GM12878 (cell line): ENCODE data around the gene PAOX. TPM values are rescaled to one million over a fixed set of nuclear protein-coding genes. Genes with fewer than 3 reads are reported as not detected.

ENCODE experiments used
- ATAC-seq: fragments of 200-7000 bp; cut with Tn5 transposase; 3 replicates; pipeline ENCODE4 v1.9.1; 2020; ENCODE audit warnings: mild to moderate bottlenecking, moderate library complexity
- BruUV-seq: library from RNA; stranded (reverse); fragments of 400-500 nt; replicated peaks from 2 replicates; lab custom pipeline; 2021; lab: Mats Ljungman, UMichigan
- CTCF ChIA-PET: fragments of 300-600 bp; sonication (Branson Sonifier 250); formaldehyde crosslinking; extraction: SDS; loops from one replicate; lab custom pipeline; 2021; ENCODE audit warnings: inconsistent platforms; lab: Yijun Ruan, JAX
- POLR2A ChIA-PET: fragments of 350-600 bp; formaldehyde crosslinking; extraction: SDS; loops from one replicate; lab custom pipeline; 2021; ENCODE audit warnings: inconsistent platforms; lab: Charles Lee
- RAD21 ChIA-PET: fragments of 300-600 bp; sonication (Branson Sonifier 250); formaldehyde crosslinking; loops from one replicate; lab custom pipeline; 2023; ENCODE audit warnings: antibody characterized with exemption; ENCODE audit not compliant: unreplicated experiment; lab: Charles Lee
- SMC1A ChIA-PET: fragments of 300-600 bp; sonication (Branson Sonifier 250); formaldehyde crosslinking; loops from one replicate; lab custom pipeline; 2023; ENCODE audit not compliant: unreplicated experiment, uncharacterized antibody; lab: Charles Lee
- DNase-seq: peaks from one replicate; pipeline ENCODE4 v3.0.0-alpha.2; 2011; ENCODE audit warnings: low read depth, low spot score
- FAIRE-seq: peaks from 3 replicates; lab custom pipeline; 2011; peaks lifted over from hg19 to GRCh38; lab: Jason Lieb, UNC
- H2AFZ ChIP-seq: 2 replicates; pipeline ENCODE4 v1.6.0; 2011; ENCODE audit warnings: low read depth, low read length, control low read depth; ENCODE audit not compliant: control insufficient read depth
- H3K27ac ChIP-seq: 2 replicates; pipeline ENCODE4 v1.5.1; 2011; ENCODE audit warnings: control low read depth; ENCODE audit not compliant: control insufficient read depth, insufficient read depth
- H3K27me3 ChIP-seq, 2 experiments: replicated peaks in 1 of 2; 2 replicates each; pipeline versions ENCODE4 v1.6.0 to v1.6.1; 2011; ENCODE audit warnings: low read length in 1 of 2; ENCODE audit not compliant: control insufficient read depth in 2 of 2, insufficient read depth in 2 of 2
- H3K36me3 ChIP-seq, 2 experiments: 2 replicates each; pipeline ENCODE4 v1.5.1; 2011; ENCODE audit warnings: low read length in 1 of 2; ENCODE audit not compliant: control insufficient read depth in 2 of 2, insufficient read depth in 2 of 2
- H3K4me1 ChIP-seq: 2 replicates; pipeline ENCODE4 v1.6.1; 2011; ENCODE audit warnings: mild to moderate bottlenecking, low read length, moderate library complexity, mixed read lengths; ENCODE audit not compliant: control insufficient read depth, insufficient read depth
- H3K4me2 ChIP-seq: 2 replicates; pipeline ENCODE4 v1.6.0; 2011; ENCODE audit warnings: control low read depth; ENCODE audit not compliant: control insufficient read depth, insufficient read depth
- H3K4me3 ChIP-seq: fragments of 200-600 bp; sonication (generic); 2 replicates; pipeline ENCODE4 v1.5.1; 2016
- H3K79me2 ChIP-seq: 2 replicates; pipeline ENCODE4 v1.6.0; 2011; ENCODE audit warnings: low read length; ENCODE audit not compliant: control insufficient read depth, insufficient read depth
- H3K9ac ChIP-seq: 2 replicates; pipeline ENCODE4 v1.8.0; 2011; ENCODE audit warnings: low read length, control low read depth, mixed read lengths; ENCODE audit not compliant: control insufficient read depth, insufficient read depth
- H3K9me3 ChIP-seq: replicated peaks from 3 replicates; pipeline ENCODE4 v1.5.1; 2011; ENCODE audit warnings: mild to moderate bottlenecking, low read length; ENCODE audit not compliant: control insufficient read depth, insufficient read depth
- H4K20me1 ChIP-seq: 2 replicates; pipeline ENCODE4 v1.6.0; 2011; ENCODE audit not compliant: control insufficient read depth, insufficient read depth
- ATF3 ChIP-seq: IDR thresholded peaks from 2 replicates; pipeline ENCODE4 v1.6.1; 2011; ENCODE audit warnings: low read depth, mild to moderate bottlenecking, low read length, moderate library complexity, borderline replicate concordance; ENCODE audit errors: extremely low read depth
- CUX1 ChIP-seq: IDR thresholded peaks from 2 replicates; pipeline ENCODE4 v1.6.1; 2012; ENCODE audit warnings: improper control_type of control experiment, low read depth, low read length; ENCODE audit not compliant: insufficient replicate concordance
- HDAC2 ChIP-seq: fragments of 200-600 bp; sonication (generic); IDR thresholded peaks from 2 replicates; pipeline ENCODE4 v1.6.1; 2017
- PBX3 ChIP-seq: IDR thresholded peaks from 2 replicates; pipeline ENCODE4 v1.6.1; 2011; ENCODE audit warnings: mild to moderate bottlenecking, low read depth, low read length, moderate library complexity; ENCODE audit not compliant: insufficient replicate concordance
- WGBS: methylation state at CpG from one replicate; pipeline ENCODE4 v1.1.6; 2016; ENCODE audit warnings: low lambda C conversion rate; ENCODE audit not compliant: insufficient replicate concordance, insufficient coverage; ENCODE audit errors: missing lambda C conversion rate; 5-methylcytosine and 5-hydroxymethylcytosine counted together
- in situ Hi-C: fragments of 300-500 bp; cut with MboI; formaldehyde crosslinking; loops from 9 replicates; pipeline ENCODE4 v1.14.3; 2018; ENCODE audit warnings: mixed read lengths
- intact Hi-C: fragments of 100-400 bp; cut with micrococcal nuclease; formaldehyde crosslinking; loops from one replicate; pipeline ENCODE4 v1.14.2; 2022; ENCODE audit not compliant: unreplicated experiment
- polyA plus RNA-seq, 11 experiments: library from polyadenylated mRNA; depleted of rRNA in 4 of 11; unstranded in 6 of 11; stranded (reverse) in 5 of 11; fragments of >200 nt; fragmentation: Nextera tagmentation in 4 of 11; fragmentation: Illumina TruSeq in 1 of 11; extraction: Ambion mirVana in 4 of 11; extraction: Trizol in 1 of 11; gene quantifications; 1 replicate in 1 of 11; 2 replicates in 10 of 11; pipeline versions ENCODE4 v1.2.1 to v1.2.3, GENCODE V29; 2011 to 2016; ENCODE audit warnings: inconsistent platforms in 2 of 11, missing spikeins in 2 of 11, low read depth in 1 of 11
- total RNA-seq, 4 experiments: library from RNA; depleted of rRNA in 3 of 4; stranded (reverse); fragments of >200 nt in 3 of 4; fragmentation: Illumina TruSeq in 1 of 4; extraction: Trizol in 1 of 4; gene quantifications; 2 replicates each; pipeline versions ENCODE4 v1.2.1 to v1.2.3, GENCODE V29; 2013 to 2021

Gene PAOX
- total and polyA plus RNA-seq, 10 of the 15 experiments (the other 5 are each of a cell fraction or from before 2014, with no cell fraction given) = 1.2 to 22.2 (median 10.5) TPM

GRCh38 chr10:133399123-133399601, 20.1 kb downstream of the PAOX start:
- H3K4me1 ChIP-seq = peaks cover 25% of the 10 kb centered on the region
- ChIA-PET RAD21 (no interaction called here), SMC1A (interaction anchor here (1.2 kb wide), 1 partner anchor 13 kb away, joined by 3 read pairs; no protein-coding TSS in a partner anchor), POLR2A (no interaction called here), CTCF (no interaction called here)
- 92% methylated on average over 19 of the region's 19 CpGs for WGBS
- H3K4me2 ChIP-seq = no peak overlapping the region
- TF ChIP-seq HDAC2 (no peak), ATF3 (no peak), PBX3 (no peak), CUX1 (no peak)
- no peaks in the 10 kb centered on the region for H3K27me3 ChIP-seq
- in situ Hi-C loops (no loop called here), intact Hi-C loops (no loop called here)
- H3K9me3 ChIP-seq = no peaks in the 10 kb centered on the region
- BruUV-seq = no TSS peak
- no peak overlapping the region for H2AFZ ChIP-seq
- DNase-seq (no peak), FAIRE-seq (no peak), ATAC-seq (no peak)
- H3K79me2 ChIP-seq = peaks cover 31% of the 10 kb centered on the region
- H3K9ac ChIP-seq = no peak overlapping the region
- peaks cover 3% of the 10 kb centered on the region; the same call in 1 of the 2 replicates for H4K20me1 ChIP-seq
- H3K27ac ChIP-seq = no peak overlapping the region
- no peak overlapping the region for H3K4me3 ChIP-seq
- peaks cover 15 to 16% of the 10 kb centered on the region in 2 experiments; a peak in 3 of 4 replicates for H3K36me3 ChIP-seq
